MM.1S (cell line): ENCODE measurements around the gene GRXCR1.

Experiments
- DNase-seq: peaks from one replicate; pipeline ENCODE4 v3.0.0-alpha.2; 2015
- H2AFZ ChIP-seq: fragments of 300-600 bp; sonication (generic); 2 replicates; pipeline ENCODE4 v1.6.0; 2016; ENCODE audit warnings: antibody characterized with exemption, low read length
- H3F3A ChIP-seq: fragments of 300-600 bp; sonication (generic); 2 replicates; pipeline ENCODE4 v1.6.1; 2016; ENCODE audit warnings: mild to moderate bottlenecking, antibody characterized with exemption, low read length, moderate library complexity, mixed read lengths; ENCODE audit not compliant: insufficient read depth
- H3K27ac ChIP-seq: fragments of 300-600 bp; sonication (generic); 2 replicates; pipeline ENCODE4 v1.5.1; 2016; ENCODE audit warnings: mild to moderate bottlenecking, low read length
- H3K27me3 ChIP-seq: fragments of 300-600 bp; sonication (generic); replicated peaks from 2 replicates; pipeline ENCODE4 v1.6.0; 2016; ENCODE audit warnings: low read length; ENCODE audit not compliant: insufficient read depth
- H3K36me3 ChIP-seq: fragments of 300-600 bp; sonication (generic); replicated peaks from 2 replicates; pipeline ENCODE4 v1.6.1; 2016; ENCODE audit warnings: mild to moderate bottlenecking, low read length, mixed read lengths; ENCODE audit not compliant: insufficient read depth
- H3K4me1 ChIP-seq: fragments of 300-600 bp; sonication (generic); 2 replicates; pipeline ENCODE4 v1.6.1; 2016; ENCODE audit warnings: low read length, mixed read lengths
- H3K4me2 ChIP-seq: fragments of 300-600 bp; sonication (generic); 2 replicates; pipeline ENCODE4 v1.6.0; 2016; ENCODE audit warnings: low read depth, low read length
- H3K4me3 ChIP-seq: fragments of 300-600 bp; sonication (generic); 2 replicates; pipeline ENCODE4 v1.5.1; 2016; ENCODE audit warnings: low read length, mixed read lengths
- H3K79me2 ChIP-seq: fragments of 300-600 bp; sonication (generic); 2 replicates; pipeline ENCODE4 v1.6.1; 2016; ENCODE audit warnings: mixed run types, low read length, mixed read lengths
- H3K9ac ChIP-seq: fragments of 300-600 bp; sonication (generic); 2 replicates; pipeline ENCODE4 v1.6.1; 2016; ENCODE audit warnings: low read length, mixed read lengths
- H3K9me2 ChIP-seq: fragments of 300-600 bp; sonication (generic); replicated peaks from 2 replicates; pipeline ENCODE4 v1.6.1; 2016; ENCODE audit warnings: mild to moderate bottlenecking, low read length, mixed read lengths; ENCODE audit not compliant: insufficient read depth
- H3K9me3 ChIP-seq: fragments of 300-600 bp; sonication (generic); replicated peaks from 2 replicates; pipeline ENCODE4 v1.6.1; 2016; ENCODE audit warnings: mild to moderate bottlenecking, low read length, mixed read lengths; ENCODE audit not compliant: insufficient read depth
- H4K20me1 ChIP-seq: fragments of 300-600 bp; sonication (generic); 2 replicates; pipeline ENCODE4 v1.6.1; 2016; ENCODE audit warnings: mild to moderate bottlenecking, low read length, moderate library complexity, mixed read lengths; ENCODE audit not compliant: insufficient read depth
- CTCF ChIP-seq: fragments of 300-600 bp; sonication (generic); IDR thresholded peaks from 2 replicates; pipeline ENCODE4 v1.5.1; 2016; ENCODE audit warnings: antibody characterized with exemption, low read length, mixed read lengths
- EZH2 ChIP-seq: fragments of 300-600 bp; sonication (generic); optimal IDR thresholded peaks from 2 replicates; pipeline ENCODE3; 2017; ENCODE audit warnings: low read depth, mild to moderate bottlenecking, antibody characterized with exemption, low read length, mixed read lengths
- EZH2phosphoT487 ChIP-seq: fragments of 300-600 bp; sonication (generic); IDR thresholded peaks from 2 replicates; pipeline ENCODE4 v1.6.1; 2018; ENCODE audit warnings: antibody characterized with exemption, low read length

The GRXCR1 gene

GRCh38 chr4:42954963-42955669 is 62.6 kb downstream of the GRXCR1 start:
- H3K9me2 ChIP-seq: no peaks in the 10 kb centered on the region
- no peaks in the 10 kb centered on the region for H4K20me1 ChIP-seq
- no peaks in the 10 kb centered on the region for H3K9me3 ChIP-seq
- no peak for TF ChIP-seq EZH2
- TF ChIP-seq EZH2phosphoT487: no peak
- TF ChIP-seq CTCF: no peak
- no peak overlapping the region for H3K9ac ChIP-seq
- H3K4me3 ChIP-seq: no peak overlapping the region
- H3K4me1 ChIP-seq: no peaks in the 10 kb centered on the region
- H3K36me3 ChIP-seq: no peaks in the 10 kb centered on the region
- no peaks in the 10 kb centered on the region for H3K79me2 ChIP-seq
- H3K4me2 ChIP-seq: no peak overlapping the region
- H3K27ac ChIP-seq: no peak overlapping the region
- H2AFZ ChIP-seq: no peak overlapping the region
- DNase-seq: no peak
- no peaks in the 10 kb centered on the region for H3K27me3 ChIP-seq
- H3F3A ChIP-seq: no peaks in the 10 kb centered on the region

GRCh38 chr4:42955746-42956505 is 63.4 kb downstream of the GRXCR1 start:
- no peak overlapping the region for H3K4me3 ChIP-seq
- no peak overlapping the region for H3K9ac ChIP-seq
- H3K4me2 ChIP-seq: no peak overlapping the region
- no peaks in the 10 kb centered on the region for H3K9me2 ChIP-seq
- no peak overlapping the region for H3K27ac ChIP-seq
- no peaks in the 10 kb centered on the region for H4K20me1 ChIP-seq
- DNase-seq: no peak
- H3K27me3 ChIP-seq: no peaks in the 10 kb centered on the region
- H3K9me3 ChIP-seq: no peaks in the 10 kb centered on the region
- no peaks in the 10 kb centered on the region for H3K36me3 ChIP-seq
- no peaks in the 10 kb centered on the region for H3K79me2 ChIP-seq
- no peak for TF ChIP-seq EZH2phosphoT487
- no peaks in the 10 kb centered on the region for H3K4me1 ChIP-seq
- H3F3A ChIP-seq: no peaks in the 10 kb centered on the region
- no peak overlapping the region for H2AFZ ChIP-seq

GRCh38 chr4:42965326-42965725 is 72.8 kb downstream of the GRXCR1 start:
- no peaks in the 10 kb centered on the region for H3K9me2 ChIP-seq
- no peak overlapping the region for H2AFZ ChIP-seq
- H3F3A ChIP-seq: no peaks in the 10 kb centered on the region
- H3K4me1 ChIP-seq: no peaks in the 10 kb centered on the region
- H4K20me1 ChIP-seq: no peaks in the 10 kb centered on the region
- no peaks in the 10 kb centered on the region for H3K9me3 ChIP-seq
- no peaks in the 10 kb centered on the region for H3K79me2 ChIP-seq
- DNase-seq: peak; percentile 13
- TF ChIP-seq EZH2phosphoT487: no peak
- TF ChIP-seq EZH2: no peak
- TF ChIP-seq CTCF: no peak
- no peaks in the 10 kb centered on the region for H3K27me3 ChIP-seq
- H3K36me3 ChIP-seq: no peaks in the 10 kb centered on the region
- no peak overlapping the region for H3K27ac ChIP-seq
- H3K4me2 ChIP-seq: no peak overlapping the region
- no peak overlapping the region for H3K9ac ChIP-seq
- H3K4me3 ChIP-seq: no peak overlapping the region

- TF ChIP-seq CTCF: no peak
- no peak for TF ChIP-seq EZH2phosphoT487
- TF ChIP-seq EZH2: no peak
- H3F3A ChIP-seq: no peaks in the 10 kb centered on the region
- no peak overlapping the region for H3K4me2 ChIP-seq
- no peaks in the 10 kb centered on the region for H3K27me3 ChIP-seq
- H3K79me2 ChIP-seq: no peaks in the 10 kb centered on the region
- H3K9ac ChIP-seq: no peak overlapping the region
- H3K4me3 ChIP-seq: no peak overlapping the region
- H3K27ac ChIP-seq: no peak overlapping the region
- H4K20me1 ChIP-seq: no peaks in the 10 kb centered on the region
- no peaks in the 10 kb centered on the region for H3K36me3 ChIP-seq
- H2AFZ ChIP-seq: no peak overlapping the region
- no peaks in the 10 kb centered on the region for H3K9me3 ChIP-seq
- H3K4me1 ChIP-seq: no peaks in the 10 kb centered on the region
- DNase-seq: no peak
- H3K9me2 ChIP-seq: no peaks in the 10 kb centered on the region
Observed at GRCh38 chr4:42985976-42986375, 93.5 kb downstream of the GRXCR1 start.
